ENCODE data around the gene CITED1.

- TF ChIP-seq BHLHE40 (IDR thresholded peaks at IDR 0.05; ENCODE audit: borderline replicate concordance) (no peak), TARDBP (IDR thresholded peaks at IDR 0.05) (no peak), PKNOX1 (IDR thresholded peaks at IDR 0.05) (no peak), HDGF (IDR thresholded peaks at IDR 0.05; ENCODE audit: borderline replicate concordance) (no peak), FOXA1 (IDR thresholded peaks at IDR 0.05) (no peak), ELF4 (IDR thresholded peaks at IDR 0.05) (no peak), SUZ12 (IDR thresholded peaks at IDR 0.05) (no peak), SP1 (IDR thresholded peaks at IDR 0.05) (no peak), ARNT (IDR thresholded peaks at IDR 0.05) (no peak), NFRKB (IDR thresholded peaks at IDR 0.05) (no peak)
Observed at GRCh38 chrX:72255445-72255844, 50.3 kb downstream of the CITED1 start.
